ENCODE results near the gene STK10.

The STK10 gene

GRCh38 chr5:172098883-172099282, 89.1 kb downstream of the STK10 start:
- no peak for TF ChIP-seq EZH2 (IDR thresholded peaks at IDR 0.05)
- Histone ChIP-seq H3K9ac (ENCODE audit: insufficient read length) (no peak overlapping the region), H3K4me3 (no peak overlapping the region), H3K27ac (no peak overlapping the region), H3K36me3 (ENCODE audit: insufficient read depth, low read length) (no peaks in the 10 kb centered on the region), H3K9me3 (ENCODE audit: low read depth, low read length) (no peaks in the 10 kb centered on the region)
- DNase-seq (ENCODE audit: low read depth, low spot score), result no peak

- Histone ChIP-seq H3K4me3 (no peak overlapping the region), H3K36me3 (ENCODE audit: insufficient read depth, low read length) (no peaks in the 10 kb centered on the region), H3K9ac (ENCODE audit: insufficient read length) (no peak overlapping the region), H3K9me3 (ENCODE audit: low read depth, low read length) (no peaks in the 10 kb centered on the region), H3K27ac (no peak overlapping the region)
- DNase-seq (ENCODE audit: low read depth, low spot score), result no peak
- no peak for TF ChIP-seq POLR2AphosphoS5 (IDR thresholded peaks at IDR 0.05; ENCODE audit: borderline replicate concordance, low read depth, low read length)
- no peak for TF ChIP-seq EZH2 (IDR thresholded peaks at IDR 0.05)
- TF ChIP-seq FOXP2 (optimal IDR thresholded peaks at IDR 0.05; ENCODE audit: control extremely low read depth, extremely low read length, insufficient read depth), result no peak
Measured at GRCh38 chr5:172098046-172098445, 90.0 kb downstream of the STK10 start.

- Histone ChIP-seq H3K9me3 (ENCODE audit: low read depth, low read length) (no peaks in the 10 kb centered on the region), H3K27ac (no peak overlapping the region), H3K9ac (ENCODE audit: insufficient read length) (no peak overlapping the region), H3K4me3 (no peak overlapping the region), H3K36me3 (ENCODE audit: insufficient read depth, low read length) (no peaks in the 10 kb centered on the region)
- no peak for TF ChIP-seq FOXP2 (optimal IDR thresholded peaks at IDR 0.05; ENCODE audit: control extremely low read depth, extremely low read length, insufficient read depth)
- no peak for TF ChIP-seq POLR2AphosphoS5 (IDR thresholded peaks at IDR 0.05; ENCODE audit: borderline replicate concordance, low read depth, low read length)
- no peak for TF ChIP-seq EZH2 (IDR thresholded peaks at IDR 0.05)
- DNase-seq (ENCODE audit: low read depth, low spot score), result no peak
Measured at GRCh38 chr5:172097356-172097755, 90.7 kb downstream of the STK10 start.

- H3K9ac ChIP-seq (ENCODE audit: insufficient read length), result no peak overlapping the region
- H3K9me3 ChIP-seq (ENCODE audit: low read depth, low read length), result no peaks in the 10 kb centered on the region
- H3K27ac ChIP-seq, result no peak overlapping the region
- H3K36me3 ChIP-seq (ENCODE audit: insufficient read depth, low read length), result no peaks in the 10 kb centered on the region
- TF ChIP-seq FOXP2 (optimal IDR thresholded peaks at IDR 0.05; ENCODE audit: control extremely low read depth, extremely low read length, insufficient read depth) (no peak), POLR2AphosphoS5 (IDR thresholded peaks at IDR 0.05; ENCODE audit: borderline replicate concordance, low read depth, low read length) (no peak), EZH2 (IDR thresholded peaks at IDR 0.05) (no peak)
- DNase-seq (ENCODE audit: low read depth, low spot score), result no peak
- no peak overlapping the region for H3K4me3 ChIP-seq
Measured at GRCh38 chr5:172096207-172096940, 91.7 kb downstream of the STK10 start.

GRCh38 chr5:172095368-172096206, 92.4 kb downstream of the STK10 start:
- no peak overlapping the region for H3K4me3 ChIP-seq
- no peak overlapping the region for H3K27ac ChIP-seq
- DNase-seq (ENCODE audit: low read depth, low spot score), result no peak
- no peaks in the 10 kb centered on the region for H3K9me3 ChIP-seq (ENCODE audit: low read depth, low read length)
- H3K9ac ChIP-seq (ENCODE audit: insufficient read length), result no peak overlapping the region
- no peak for TF ChIP-seq FOXP2 (optimal IDR thresholded peaks at IDR 0.05; ENCODE audit: control extremely low read depth, extremely low read length, insufficient read depth)
- TF ChIP-seq EZH2 (IDR thresholded peaks at IDR 0.05), result no peak
- no peak for TF ChIP-seq POLR2AphosphoS5 (IDR thresholded peaks at IDR 0.05; ENCODE audit: borderline replicate concordance, low read depth, low read length)
- no peaks in the 10 kb centered on the region for H3K36me3 ChIP-seq (ENCODE audit: insufficient read depth, low read length)

GRCh38 chr5:172093965-172094364, 94.1 kb downstream of the STK10 start:
- DNase-seq (ENCODE audit: low read depth, low spot score), result no peak
- TF ChIP-seq POLR2AphosphoS5 (IDR thresholded peaks at IDR 0.05; ENCODE audit: borderline replicate concordance, low read depth, low read length), result no peak
- TF ChIP-seq EZH2 (IDR thresholded peaks at IDR 0.05), result no peak
- no peak for TF ChIP-seq FOXP2 (optimal IDR thresholded peaks at IDR 0.05; ENCODE audit: control extremely low read depth, extremely low read length, insufficient read depth)
- Histone ChIP-seq H3K4me3 (no peak overlapping the region), H3K9me3 (ENCODE audit: low read depth, low read length) (no peaks in the 10 kb centered on the region), H3K36me3 (ENCODE audit: insufficient read depth, low read length) (no peaks in the 10 kb centered on the region), H3K9ac (ENCODE audit: insufficient read length) (no peak overlapping the region), H3K27ac (no peak overlapping the region)

- no peak overlapping the region for H3K27ac ChIP-seq
- no peaks in the 10 kb centered on the region for H3K36me3 ChIP-seq (ENCODE audit: insufficient read depth, low read length)
- no peaks in the 10 kb centered on the region for H3K9me3 ChIP-seq (ENCODE audit: low read depth, low read length)
- no peak overlapping the region for H3K4me3 ChIP-seq
- H3K9ac ChIP-seq (ENCODE audit: insufficient read length), result no peak overlapping the region
- TF ChIP-seq EZH2 (IDR thresholded peaks at IDR 0.05) (no peak), FOXP2 (optimal IDR thresholded peaks at IDR 0.05; ENCODE audit: control extremely low read depth, extremely low read length, insufficient read depth) (no peak), POLR2AphosphoS5 (IDR thresholded peaks at IDR 0.05; ENCODE audit: borderline replicate concordance, low read depth, low read length) (no peak)
- DNase-seq (ENCODE audit: low read depth, low spot score), result no peak
Measured at GRCh38 chr5:172093559-172093958, 94.5 kb downstream of the STK10 start.

GRCh38 chr5:172091956-172092732, 95.9 kb downstream of the STK10 start:
- Histone ChIP-seq H3K4me3 (no peak overlapping the region), H3K9me3 (ENCODE audit: low read depth, low read length) (no peaks in the 10 kb centered on the region), H3K36me3 (ENCODE audit: insufficient read depth, low read length) (no peaks in the 10 kb centered on the region), H3K9ac (ENCODE audit: insufficient read length) (no peak overlapping the region), H3K27ac (no peak overlapping the region)
- no peak for DNase-seq (ENCODE audit: low read depth, low spot score)
- no peak for TF ChIP-seq POLR2AphosphoS5 (IDR thresholded peaks at IDR 0.05; ENCODE audit: borderline replicate concordance, low read depth, low read length)
- no peak for TF ChIP-seq EZH2 (IDR thresholded peaks at IDR 0.05)
- no peak for TF ChIP-seq FOXP2 (optimal IDR thresholded peaks at IDR 0.05; ENCODE audit: control extremely low read depth, extremely low read length, insufficient read depth)

Data from SK-N-MC (cell line).